Peyer's patch (tissue), 4 donors: ENCODE results near the gene SEBOX. TPM values are rescaled to one million over a fixed set of nuclear protein-coding genes. Genes with fewer than 3 reads are reported as not detected.

ENCODE experiments used
- DNase-seq, 3 donors: peaks; one replicate each; pipeline ENCODE4 v3.0.0-alpha.2; 2017 to 2019
- H3K27ac ChIP-seq, 4 donors: fragments of 200-600 bp; sonication (generic); one replicate each; pipeline ENCODE4 v1.5.1; 2016 to 2019
- H3K27me3 ChIP-seq, 2 donors: fragments of 200-600 bp; sonication (generic); one replicate each; pipeline ENCODE4 v1.5.1; 2019
- H3K36me3 ChIP-seq, 3 donors: fragments of 200-600 bp; sonication (generic); one replicate each; pipeline ENCODE4 v1.5.1; 2016 to 2019
- H3K4me1 ChIP-seq, 4 donors: fragments of 200-600 bp; sonication (generic); one replicate each; pipeline ENCODE4 v1.5.1; 2016 to 2019
- H3K4me3 ChIP-seq, 4 donors: fragments of 200-600 bp; sonication (generic); 1 replicate in 3 of 4; 2 replicates in 1 of 4; pipeline ENCODE4 v1.5.1; 2016 to 2019; ENCODE audit warnings: mild to moderate bottlenecking in 1 of 4
- H3K9me3 ChIP-seq, 4 donors: fragments of 200-600 bp; sonication (generic); one replicate each; pipeline ENCODE4 v1.5.1; 2016 to 2019; ENCODE audit warnings: mild to moderate bottlenecking in 1 of 4
- POLR2A ChIP-seq, 2 donors: fragments of 450-650 bp; IDR thresholded peaks; one replicate each; pipeline ENCODE4 v1.5.1; 2017; ENCODE audit warnings: antibody characterized with exemption in 2 of 2, mild to moderate bottlenecking in 2 of 2, moderate library complexity in 2 of 2
- total RNA-seq, 4 donors: library from RNA; depleted of rRNA; stranded (reverse); fragments of >200 nt; gene quantifications; one replicate each; pipeline ENCODE4 v1.1.0, GENCODE V29; 2016
- TF ChIP-seq, protein P1 (sequence below), 6 experiments: fragments of 450-650 bp in 4 of 6; fragments of 200-600 bp in 2 of 6; sonication (generic) in 1 of 6; IDR thresholded peaks; one replicate each; pipeline ENCODE4 v1.5.1; 2017 to 2019; ENCODE audit warnings: antibody characterized with exemption in 6 of 6, mild to moderate bottlenecking in 3 of 6, moderate library complexity in 1 of 6

The SEBOX gene
- total RNA-seq, 4 donors from 2014 or later, result not detected

DNA sequence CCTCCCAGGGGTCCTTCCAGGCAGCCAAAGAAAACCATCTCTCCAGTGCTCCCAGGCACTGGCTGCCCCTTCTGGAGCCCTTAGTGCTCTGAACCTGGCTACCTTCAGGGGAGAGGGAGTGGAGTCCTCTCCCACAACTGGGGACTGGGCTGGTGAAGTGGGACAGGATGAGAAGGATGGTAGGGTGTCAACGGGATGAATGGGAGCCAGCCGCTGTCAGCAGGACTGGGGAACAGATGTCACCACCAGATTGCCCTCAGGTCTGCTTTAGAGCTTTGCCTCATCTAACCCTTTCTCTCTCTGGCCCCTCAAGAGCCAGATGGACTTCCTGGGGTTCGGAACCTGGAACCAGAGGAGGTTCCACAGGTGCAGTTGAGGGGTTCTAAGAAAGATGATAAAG lies 488 bp upstream of the SEBOX start:
- TF ChIP-seq, protein P1, sequence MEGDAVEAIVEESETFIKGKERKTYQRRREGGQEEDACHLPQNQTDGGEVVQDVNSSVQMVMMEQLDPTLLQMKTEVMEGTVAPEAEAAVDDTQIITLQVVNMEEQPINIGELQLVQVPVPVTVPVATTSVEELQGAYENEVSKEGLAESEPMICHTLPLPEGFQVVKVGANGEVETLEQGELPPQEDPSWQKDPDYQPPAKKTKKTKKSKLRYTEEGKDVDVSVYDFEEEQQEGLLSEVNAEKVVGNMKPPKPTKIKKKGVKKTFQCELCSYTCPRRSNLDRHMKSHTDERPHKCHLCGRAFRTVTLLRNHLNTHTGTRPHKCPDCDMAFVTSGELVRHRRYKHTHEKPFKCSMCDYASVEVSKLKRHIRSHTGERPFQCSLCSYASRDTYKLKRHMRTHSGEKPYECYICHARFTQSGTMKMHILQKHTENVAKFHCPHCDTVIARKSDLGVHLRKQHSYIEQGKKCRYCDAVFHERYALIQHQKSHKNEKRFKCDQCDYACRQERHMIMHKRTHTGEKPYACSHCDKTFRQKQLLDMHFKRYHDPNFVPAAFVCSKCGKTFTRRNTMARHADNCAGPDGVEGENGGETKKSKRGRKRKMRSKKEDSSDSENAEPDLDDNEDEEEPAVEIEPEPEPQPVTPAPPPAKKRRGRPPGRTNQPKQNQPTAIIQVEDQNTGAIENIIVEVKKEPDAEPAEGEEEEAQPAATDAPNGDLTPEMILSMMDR (IDR thresholded peaks at IDR 0.05), result no peak
- TF ChIP-seq POLR2A (IDR thresholded peaks at IDR 0.05), result no peak
- Histone ChIP-seq H3K27ac (no peak overlapping the region), H3K27me3 (no peaks in the 10 kb centered on the region), H3K4me1 (peaks cover 0 to 6% (median 0%) of the 10 kb centered on the region in 4 donors), H3K36me3 (peaks cover 0 to 40% (median 5%) of the 10 kb centered on the region in 3 donors), H3K4me3 (no peak overlapping the region), H3K9me3 (no peaks in the 10 kb centered on the region)
- DNase-seq, result no peak

DNA sequence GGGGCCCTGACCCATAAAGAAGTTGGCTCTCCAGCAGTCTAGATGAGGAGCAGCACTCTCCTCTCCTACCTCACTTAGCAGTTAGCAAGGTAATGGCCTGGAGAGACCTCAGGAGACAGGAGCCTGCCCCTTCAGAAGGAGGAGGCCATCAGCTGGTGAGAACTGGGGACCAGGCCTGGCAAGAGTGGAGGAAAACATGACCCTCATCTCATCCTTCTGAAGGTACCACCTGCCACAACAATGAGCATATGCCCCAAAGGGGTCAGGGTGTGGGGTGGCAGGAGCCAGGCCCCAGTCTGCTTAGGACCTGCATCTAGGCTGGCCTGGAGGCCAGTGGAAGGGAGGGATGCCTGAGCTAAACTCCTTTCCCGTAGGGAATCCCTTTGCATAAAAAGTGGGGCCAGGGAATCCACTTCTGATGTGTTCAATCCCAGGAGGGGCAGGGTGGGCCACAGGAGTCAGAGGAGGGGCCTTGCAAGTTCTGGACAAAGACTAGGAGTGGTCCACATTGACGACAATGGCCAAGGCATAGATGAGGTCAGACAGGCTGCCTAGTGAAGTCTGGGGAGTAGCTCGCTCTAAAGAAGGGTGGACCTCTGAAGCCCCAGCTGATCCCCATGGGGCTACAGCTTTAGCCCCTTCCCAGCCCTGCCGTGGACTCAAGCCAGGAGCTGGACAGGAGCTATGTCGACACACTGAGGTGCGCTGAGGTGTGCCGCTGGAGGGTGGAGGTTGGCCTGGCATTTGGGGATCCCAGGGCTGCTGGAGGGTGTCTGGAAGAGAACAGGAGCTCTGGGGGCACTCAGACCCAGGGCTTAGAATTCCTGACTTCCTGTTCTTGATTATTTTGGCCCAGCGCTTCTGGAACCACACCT lies 986 bp downstream of the SEBOX start:
- no peaks in the 10 kb centered on the region for H3K27me3 ChIP-seq
- peaks cover 0 to 55% (median 10%) of the 10 kb centered on the region in 3 donors for H3K36me3 ChIP-seq
- no peak for DNase-seq
- no peaks in the 10 kb centered on the region for H3K4me1 ChIP-seq
- no peaks in the 10 kb centered on the region for H3K9me3 ChIP-seq
- H3K4me3 ChIP-seq, result no peak overlapping the region
- TF ChIP-seq POLR2A (IDR thresholded peaks at IDR 0.05), result no peak
- H3K27ac ChIP-seq, result no peak overlapping the region

DNA sequence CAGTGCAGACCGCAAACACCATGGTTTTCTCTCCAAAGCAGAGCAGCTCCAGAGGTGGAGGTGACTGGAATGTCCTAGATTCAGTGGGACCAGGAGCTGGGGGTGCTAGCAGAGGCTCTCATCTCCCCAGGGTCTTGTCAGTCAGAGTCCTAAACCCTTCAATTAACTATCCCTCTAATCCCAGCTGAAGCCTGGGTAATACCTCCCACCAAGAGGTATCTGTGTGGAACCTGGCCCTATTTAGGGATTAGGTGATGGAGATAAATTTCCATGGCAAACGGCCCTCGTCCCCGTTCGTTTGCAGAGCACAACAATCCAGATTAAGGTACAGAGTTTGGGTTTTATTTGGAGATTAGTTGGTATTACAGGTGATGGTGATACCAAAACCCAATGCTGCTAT lies 1.8 kb downstream of the SEBOX start:
- Histone ChIP-seq H3K27me3 (no peaks in the 10 kb centered on the region), H3K9me3 (no peaks in the 10 kb centered on the region), H3K36me3 (peaks cover 0 to 55% (median 10%) of the 10 kb centered on the region in 3 donors), H3K27ac (no peak overlapping the region), H3K4me3 (no peak overlapping the region), H3K4me1 (peaks cover under 1 to 6% (median 3%) of the 10 kb centered on the region in 4 donors)
- DNase-seq, result no peak
- TF ChIP-seq, protein P1 (IDR thresholded peaks at IDR 0.05), result no peak
- TF ChIP-seq POLR2A (IDR thresholded peaks at IDR 0.05), result no peak

DNA sequence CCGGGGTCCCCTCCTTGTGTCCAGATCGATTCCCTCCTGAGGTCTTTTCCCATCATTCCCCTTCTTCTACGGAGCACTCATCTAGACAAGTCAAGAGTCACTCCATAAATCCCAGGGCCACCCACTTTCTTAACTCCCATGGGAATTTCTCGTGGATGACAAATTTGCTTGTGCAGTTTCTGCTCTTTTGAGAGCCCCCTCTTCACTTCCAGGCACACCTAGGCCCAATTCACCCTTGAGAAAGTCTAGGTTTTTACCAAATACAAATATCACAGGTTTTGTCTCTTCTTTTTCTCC lies 7.2 kb downstream of the SEBOX start:
- Histone ChIP-seq H3K36me3 (peaks cover 0 to 55% (median 10%) of the 10 kb centered on the region in 3 donors), H3K4me3 (peak overlapping the region; percentile 76 to 96 (median 86)), H3K4me1 (peaks cover 5 to 26% (median 10%) of the 10 kb centered on the region in 4 donors), H3K27me3 (no peaks in the 10 kb centered on the region), H3K9me3 (no peaks in the 10 kb centered on the region), H3K27ac (peak overlapping the region; percentile 81 to 93 (median 90))
- DNase-seq, result no peak
- no peak for TF ChIP-seq POLR2A (IDR thresholded peaks at IDR 0.05)
- TF ChIP-seq, protein P1 (IDR thresholded peaks at IDR 0.05), result no peak

DNA sequence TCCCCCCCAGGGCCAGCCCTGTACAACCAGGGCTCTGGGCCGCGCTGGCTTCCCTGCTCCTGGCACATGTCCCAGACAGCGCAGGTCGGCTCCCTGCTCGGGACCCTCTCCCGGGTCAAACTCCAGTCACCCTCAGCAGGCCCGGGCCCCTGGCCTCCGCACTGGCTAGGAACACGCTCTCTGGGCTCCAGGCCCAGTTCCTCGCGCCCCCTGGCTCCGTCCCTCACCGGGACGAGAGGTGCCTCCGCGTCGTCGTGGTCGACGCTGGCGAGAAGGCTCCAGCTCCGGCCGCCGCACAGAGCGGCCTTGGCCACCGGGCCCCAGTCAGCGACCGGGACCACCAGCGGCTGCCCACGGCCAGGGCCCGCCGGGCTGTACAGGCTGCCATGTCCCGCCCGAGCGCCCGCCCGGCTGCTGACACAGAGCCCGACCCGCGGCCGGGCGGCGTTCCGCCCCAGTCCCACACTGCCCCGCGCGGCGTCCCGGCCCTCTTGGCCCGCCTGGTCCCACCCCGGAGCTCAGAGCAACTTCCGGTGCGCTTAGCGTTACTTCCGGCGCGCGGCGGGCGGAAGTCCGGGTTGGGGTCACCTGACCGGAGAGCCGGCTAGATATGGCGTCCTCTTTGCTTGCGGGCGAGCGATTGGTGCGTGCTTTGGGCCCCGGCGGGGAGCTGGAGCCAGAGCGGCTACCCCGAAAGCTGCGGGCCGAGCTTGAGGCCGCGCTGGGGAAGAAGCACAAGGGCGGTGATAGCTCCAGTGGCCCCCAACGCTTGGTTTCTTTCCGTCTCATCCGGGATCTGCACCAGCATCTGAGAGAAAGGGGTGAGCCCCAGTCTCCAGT lies 7.7 kb downstream of the SEBOX start, which contains the start of gene POLDIP2:
Gene POLDIP2, minus strand, starts transcription at position 467 of the 840 bp plus-strand sequence. Its CDS starts 79 bp downstream, at position 388.
- peak; percentile 89 to 97 (median 97) for DNase-seq
- Histone ChIP-seq H3K36me3 (peaks cover 0 to 55% (median 10%) of the 10 kb centered on the region in 3 donors), H3K4me1 (peaks cover 5 to 26% (median 10%) of the 10 kb centered on the region in 4 donors), H3K27me3 (no peaks in the 10 kb centered on the region), H3K4me3 (peak within 1 kb of the TSS; percentile 76 to 96 (median 86)), H3K9me3 (no peaks in the 10 kb centered on the region), H3K27ac (peak within 1 kb of the TSS; percentile 81 to 93 (median 90))
- TF ChIP-seq, protein P1 (IDR thresholded peaks at IDR 0.05), result peak in 2 of 6 experiments; percentile 2 to 5
- TF ChIP-seq POLR2A (IDR thresholded peaks at IDR 0.05), result peak; percentile 91
